ENCODE results near the gene GPRC5A.

GPRC5A gene

GRCh38 chr12:12880537-12880936, 10.8 kb upstream of the GPRC5A start:
- Histone ChIP-seq H3K79me2 (ENCODE audit: low read length) (no peaks in the 10 kb centered on the region), H3K4me1 (ENCODE audit: low read length) (no peaks in the 10 kb centered on the region), H2AFZ (ENCODE audit: low read length) (no peak overlapping the region), H3K9me2 (replicated peaks; ENCODE audit: insufficient read depth, low read length) (no peaks in the 10 kb centered on the region), H3K27me3 (replicated peaks; ENCODE audit: insufficient read depth, low read length) (no peaks in the 10 kb centered on the region), H4K20me1 (ENCODE audit: insufficient read depth, low read length) (no peaks in the 10 kb centered on the region), H3K4me3 (ENCODE audit: low read length) (no peak overlapping the region), H3K9ac (ENCODE audit: low read length) (no peak overlapping the region), H3F3A (ENCODE audit: insufficient read depth, low read length) (no peaks in the 10 kb centered on the region), H3K9me3 (replicated peaks; ENCODE audit: insufficient read depth, low read length) (no peaks in the 10 kb centered on the region), H3K36me3 (replicated peaks; ENCODE audit: insufficient read depth, low read length) (no peaks in the 10 kb centered on the region), H3K27ac (ENCODE audit: low read length) (no peak overlapping the region), H3K4me2 (ENCODE audit: low read depth, low read length) (no peak overlapping the region)
- TF ChIP-seq CTCF (IDR thresholded peaks at IDR 0.05; ENCODE audit: low read length) (no peak), EZH2phosphoT487 (IDR thresholded peaks at IDR 0.05; ENCODE audit: low read length) (no peak), EZH2 (optimal IDR thresholded peaks at IDR 0.05; ENCODE audit: low read depth, low read length) (no peak)
- DNase-seq: no peak

GRCh38 chr12:12881151-12881909, 10.0 kb upstream of the GPRC5A start:
- no peak for DNase-seq
- Histone ChIP-seq H3K27me3 (replicated peaks; ENCODE audit: insufficient read depth, low read length) (no peaks in the 10 kb centered on the region), H4K20me1 (ENCODE audit: insufficient read depth, low read length) (no peaks in the 10 kb centered on the region), H3F3A (ENCODE audit: insufficient read depth, low read length) (no peaks in the 10 kb centered on the region), H3K36me3 (replicated peaks; ENCODE audit: insufficient read depth, low read length) (no peaks in the 10 kb centered on the region), H3K9me2 (replicated peaks; ENCODE audit: insufficient read depth, low read length) (no peaks in the 10 kb centered on the region), H2AFZ (ENCODE audit: low read length) (no peak overlapping the region), H3K9ac (ENCODE audit: low read length) (no peak overlapping the region), H3K79me2 (ENCODE audit: low read length) (no peaks in the 10 kb centered on the region), H3K4me1 (ENCODE audit: low read length) (no peaks in the 10 kb centered on the region), H3K9me3 (replicated peaks; ENCODE audit: insufficient read depth, low read length) (no peaks in the 10 kb centered on the region), H3K4me2 (ENCODE audit: low read depth, low read length) (no peak overlapping the region), H3K27ac (ENCODE audit: low read length) (no peak overlapping the region), H3K4me3 (ENCODE audit: low read length) (no peak overlapping the region)
- TF ChIP-seq EZH2 (optimal IDR thresholded peaks at IDR 0.05; ENCODE audit: low read depth, low read length) (no peak), EZH2phosphoT487 (IDR thresholded peaks at IDR 0.05; ENCODE audit: low read length) (no peak), CTCF (IDR thresholded peaks at IDR 0.05; ENCODE audit: low read length) (no peak)

- Histone ChIP-seq H3K9me2 (replicated peaks; ENCODE audit: insufficient read depth, low read length) (no peaks in the 10 kb centered on the region), H4K20me1 (ENCODE audit: insufficient read depth, low read length) (no peaks in the 10 kb centered on the region), H3F3A (ENCODE audit: insufficient read depth, low read length) (no peaks in the 10 kb centered on the region), H3K27me3 (replicated peaks; ENCODE audit: insufficient read depth, low read length) (no peaks in the 10 kb centered on the region), H2AFZ (ENCODE audit: low read length) (no peak overlapping the region), H3K36me3 (replicated peaks; ENCODE audit: insufficient read depth, low read length) (no peaks in the 10 kb centered on the region), H3K9me3 (replicated peaks; ENCODE audit: insufficient read depth, low read length) (no peaks in the 10 kb centered on the region), H3K4me2 (ENCODE audit: low read depth, low read length) (no peak overlapping the region), H3K9ac (ENCODE audit: low read length) (no peak overlapping the region), H3K27ac (ENCODE audit: low read length) (no peak overlapping the region), H3K4me1 (ENCODE audit: low read length) (no peaks in the 10 kb centered on the region), H3K4me3 (ENCODE audit: low read length) (no peak overlapping the region), H3K79me2 (ENCODE audit: low read length) (no peaks in the 10 kb centered on the region)
- DNase-seq: no peak
- TF ChIP-seq EZH2 (optimal IDR thresholded peaks at IDR 0.05; ENCODE audit: low read depth, low read length): no peak
- TF ChIP-seq CTCF (IDR thresholded peaks at IDR 0.05; ENCODE audit: low read length): no peak
- TF ChIP-seq EZH2phosphoT487 (IDR thresholded peaks at IDR 0.05; ENCODE audit: low read length): no peak
These were observed 9.1 kb upstream of the GPRC5A start for GRCh38 chr12:12882288-12882687.

All from MM.1S (cell line).